Kidney (tissue), 14 donors: ENCODE data around the gene UMPS. TPM values are rescaled to one million over a fixed set of nuclear protein-coding genes. Genes with fewer than 3 reads are reported as not detected.

Experiments
- DNase-seq, 5 donors: peaks; one replicate each; pipeline ENCODE4 v3.0.0-alpha.2; 2013 to 2020
- FAIRE-seq: peaks from 2 replicates; lab custom pipeline; 2012; peaks lifted over from hg19 to GRCh38; lab: Jason Lieb, UNC
- H3K27ac ChIP-seq, 2 donors: one replicate each; pipeline ENCODE4 v1.7.0; 2013; ENCODE audit warnings: low read depth in 2 of 2, low read length in 2 of 2, inconsistent platforms in 1 of 2
- H3K27me3 ChIP-seq: one replicate; pipeline ENCODE4 v1.7.1; 2013; ENCODE audit warnings: low read length, inconsistent platforms; ENCODE audit not compliant: control insufficient read depth, insufficient read depth
- H3K36me3 ChIP-seq, 3 donors: one replicate each; pipeline versions ENCODE4 v1.7.0 to v1.7.1; 2013; ENCODE audit warnings: low read length in 3 of 3, control low read depth in 1 of 3, inconsistent platforms in 1 of 3; ENCODE audit not compliant: insufficient read depth in 3 of 3, control insufficient read depth in 2 of 3
- H3K4me1 ChIP-seq, 3 donors: one replicate each; pipeline versions ENCODE4 v1.7.0 to v1.7.1; 2013; ENCODE audit warnings: low read length in 3 of 3, inconsistent platforms in 1 of 3, low read depth in 1 of 3; ENCODE audit not compliant: control insufficient read depth in 2 of 3, insufficient read depth in 2 of 3
- H3K4me3 ChIP-seq, 3 donors: one replicate each; pipeline versions ENCODE4 v1.7.0 to v1.8.1; 2013; ENCODE audit warnings: low read length in 3 of 3, control low read depth in 1 of 3, inconsistent platforms in 1 of 3
- H3K9ac ChIP-seq, 3 donors: one replicate each; pipeline versions ENCODE4 v1.7.0 to v1.7.1; 2013; ENCODE audit warnings: low read length in 3 of 3, control low read depth in 1 of 3, inconsistent platforms in 1 of 3
- H3K9me3 ChIP-seq, 3 donors: one replicate each; pipeline versions ENCODE4 v1.7.0 to v1.7.1; 2013; ENCODE audit warnings: low read length in 3 of 3, control low read depth in 1 of 3, inconsistent platforms in 1 of 3; ENCODE audit not compliant: control insufficient read depth in 2 of 3, insufficient read depth in 1 of 3
- intact Hi-C: fragments of 100-400 bp; cut with DNase I; formaldehyde crosslinking; loops from one replicate; pipeline ENCODE4 v1.11.1; 2022
- polyA plus RNA-seq: library from polyadenylated mRNA; stranded (reverse); fragments of 350-450 nt; fragmentation: Illumina TruSeq; extraction: RNeasy Lipid Tissue Mini Kit (QIAGEN cat#74804); gene quantifications from one replicate; pipeline ENCODE4 v1.2.3, GENCODE V29; 2014; ENCODE audit warnings: low read depth, low replicate concordance; ENCODE audit not compliant: insufficient read depth
- total RNA-seq: library from RNA; stranded (reverse); fragmentation: NEBNext Ultra II Directional; extraction: Animal tissue kit (Norgen Biotek cat#: 25700); gene quantifications from one replicate; pipeline ENCODE4 v1.2.1, GENCODE V29; 2021
- TF ChIP-seq, protein P1 (sequence below): IDR thresholded peaks from 3 replicates; pipeline ENCODE4 v1.5.1; 2012; ENCODE audit warnings: mild to moderate bottlenecking, moderate library complexity, borderline replicate concordance; ENCODE audit not compliant: insufficient read depth; ENCODE audit errors: extremely low read depth
- donor health status: control.
- donor health status: control.
- donor health status: control.
- donor health status: control.
- donor health status: control.
- donor health status: DM: yes; HTN: yes; CAD: no.
- donor health status: Normal renal cell carcinoma (clear cell type).

Gene UMPS
- total and polyA plus RNA-seq, 2 donors from 2014 or later = 24.7 to 25.7 TPM

DNA sequence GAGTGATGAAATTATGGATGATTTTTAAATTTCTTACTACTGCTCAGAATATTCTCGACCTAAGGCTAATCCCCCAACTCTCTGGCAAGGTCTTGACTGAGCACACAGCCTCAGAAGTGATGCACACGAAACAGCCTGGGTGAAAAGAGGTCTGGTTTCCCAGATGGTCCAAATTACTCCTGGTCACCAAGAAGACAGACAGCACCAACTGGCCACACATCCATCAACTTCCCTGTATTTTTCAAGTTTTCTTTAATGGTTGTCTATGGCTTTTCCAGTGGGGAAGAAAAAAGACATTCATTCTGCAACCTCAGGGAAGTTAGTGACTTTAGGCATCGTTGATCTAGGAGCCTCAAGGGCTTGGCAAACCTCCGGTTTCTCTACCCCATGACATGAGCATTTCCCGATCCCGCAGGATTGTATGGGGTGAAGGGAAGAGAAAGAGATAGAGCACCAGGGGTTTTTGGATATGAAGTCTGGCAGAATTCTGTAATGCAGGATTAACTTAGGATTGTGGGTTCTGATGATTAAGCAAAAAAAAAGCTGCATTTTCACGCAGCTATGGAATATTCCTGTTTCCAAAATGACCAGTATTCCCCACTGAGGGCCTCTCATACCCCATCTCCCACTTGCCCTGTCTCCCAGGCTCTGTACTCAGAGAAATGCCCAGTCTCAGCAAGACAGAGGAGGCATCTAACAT lies 62.2 kb downstream of the UMPS start:
- Histone ChIP-seq H3K9ac (no peak overlapping the region), H3K36me3 (peaks cover 0 to 17% (median 13%) of the 10 kb centered on the region in 3 donors), H3K9me3 (no peaks in the 10 kb centered on the region), H3K4me1 (peaks cover 0 to 11% (median 9%) of the 10 kb centered on the region in 3 donors), H3K27me3 (no peaks in the 10 kb centered on the region), H3K4me3 (no peak overlapping the region), H3K27ac (no peak overlapping the region)
- intact Hi-C loops = no loop called here
- DNase-seq = no peak
- TF ChIP-seq, protein P1, sequence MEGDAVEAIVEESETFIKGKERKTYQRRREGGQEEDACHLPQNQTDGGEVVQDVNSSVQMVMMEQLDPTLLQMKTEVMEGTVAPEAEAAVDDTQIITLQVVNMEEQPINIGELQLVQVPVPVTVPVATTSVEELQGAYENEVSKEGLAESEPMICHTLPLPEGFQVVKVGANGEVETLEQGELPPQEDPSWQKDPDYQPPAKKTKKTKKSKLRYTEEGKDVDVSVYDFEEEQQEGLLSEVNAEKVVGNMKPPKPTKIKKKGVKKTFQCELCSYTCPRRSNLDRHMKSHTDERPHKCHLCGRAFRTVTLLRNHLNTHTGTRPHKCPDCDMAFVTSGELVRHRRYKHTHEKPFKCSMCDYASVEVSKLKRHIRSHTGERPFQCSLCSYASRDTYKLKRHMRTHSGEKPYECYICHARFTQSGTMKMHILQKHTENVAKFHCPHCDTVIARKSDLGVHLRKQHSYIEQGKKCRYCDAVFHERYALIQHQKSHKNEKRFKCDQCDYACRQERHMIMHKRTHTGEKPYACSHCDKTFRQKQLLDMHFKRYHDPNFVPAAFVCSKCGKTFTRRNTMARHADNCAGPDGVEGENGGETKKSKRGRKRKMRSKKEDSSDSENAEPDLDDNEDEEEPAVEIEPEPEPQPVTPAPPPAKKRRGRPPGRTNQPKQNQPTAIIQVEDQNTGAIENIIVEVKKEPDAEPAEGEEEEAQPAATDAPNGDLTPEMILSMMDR = no peak
- FAIRE-seq = no peak

DNA sequence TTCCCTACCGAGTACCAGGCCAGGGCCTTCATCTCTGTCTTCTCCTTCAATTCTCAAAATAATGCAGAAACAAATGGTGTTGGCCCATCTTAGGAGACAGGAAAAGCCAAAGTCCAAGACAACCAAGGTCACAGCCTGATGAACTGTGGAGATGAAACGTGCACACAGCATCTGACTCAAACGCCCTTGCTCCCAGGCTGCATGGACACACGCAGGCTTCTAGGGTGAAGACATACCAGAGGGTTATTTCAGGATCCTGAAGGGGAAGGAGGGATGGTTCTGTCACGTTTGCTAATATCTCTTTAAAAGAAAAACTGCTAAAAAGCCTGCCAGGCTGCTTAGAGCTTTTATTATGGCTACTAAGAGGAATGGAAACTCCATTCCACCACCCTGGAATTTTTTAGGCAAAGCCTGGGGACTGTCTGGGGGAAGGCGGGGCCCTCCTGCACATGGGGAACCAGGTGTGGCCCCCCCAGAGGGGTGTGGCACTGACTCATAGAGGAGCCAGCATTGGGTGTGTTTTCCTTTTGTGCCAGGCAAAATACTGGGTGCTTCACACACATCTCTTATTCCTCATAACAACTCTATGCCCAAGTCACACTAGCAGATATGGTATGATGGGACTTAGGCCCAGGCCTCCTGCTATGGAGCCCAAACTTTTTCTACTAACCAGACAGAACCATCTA lies 62.9 kb downstream of the UMPS start:
- Histone ChIP-seq H3K27ac (no peak overlapping the region), H3K4me3 (no peak overlapping the region), H3K9me3 (no peaks in the 10 kb centered on the region), H3K27me3 (no peaks in the 10 kb centered on the region), H3K4me1 (peaks cover 0 to 11% (median 9%) of the 10 kb centered on the region in 3 donors), H3K36me3 (peaks cover 0 to 17% (median 13%) of the 10 kb centered on the region in 3 donors), H3K9ac (no peak overlapping the region)
- TF ChIP-seq, protein P1 = no peak
- FAIRE-seq = no peak
- intact Hi-C loops = no loop called here
- DNase-seq = no peak

DNA sequence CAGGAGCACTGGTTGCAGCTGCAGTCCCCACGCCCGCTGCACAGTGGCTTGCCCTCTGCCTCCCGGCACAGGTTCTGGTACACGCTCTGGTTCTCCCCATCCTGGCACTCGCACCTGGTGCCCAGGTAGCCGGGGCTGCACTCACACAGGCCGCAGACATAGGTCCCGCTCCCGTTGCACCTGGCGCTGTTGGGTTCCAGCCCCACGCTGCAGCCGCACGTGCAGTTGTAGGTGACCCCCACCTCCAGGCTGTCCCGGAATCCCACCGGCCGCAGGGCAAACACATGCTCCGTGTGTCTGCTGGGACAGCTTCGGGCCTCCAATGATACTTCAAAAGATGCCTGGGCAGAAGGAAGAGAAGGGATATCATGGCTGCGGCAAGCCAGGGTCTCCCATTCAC lies 66.2 kb downstream of the UMPS start:
- H3K4me3 ChIP-seq = no peak overlapping the region
- peaks cover 0 to 28% (median 25%) of the 10 kb centered on the region in 3 donors for H3K4me1 ChIP-seq
- no peak for DNase-seq
- H3K9me3 ChIP-seq = no peaks in the 10 kb centered on the region
- no peak overlapping the region for H3K9ac ChIP-seq
- TF ChIP-seq, protein P1 = no peak
- no peaks in the 10 kb centered on the region for H3K27me3 ChIP-seq
- no peak for FAIRE-seq
- intact Hi-C loops = no loop called here
- H3K27ac ChIP-seq = no peak overlapping the region
- H3K36me3 ChIP-seq = peaks cover 0 to 17% (median 13%) of the 10 kb centered on the region in 3 donors
